SJSA1 (cell line): ENCODE data around the gene ARHGEF26. TPM values are rescaled to one million over a fixed set of nuclear protein-coding genes. Genes with fewer than 3 reads are reported as not detected.

Source experiments
- DNase-seq, 2 experiments: peaks; one replicate each; pipeline ENCODE4 v3.0.0-alpha.2; 2015 to 2020; ENCODE audit warnings: low spot score in 2 of 2, low read depth in 1 of 2
- H3K27ac ChIP-seq: fragments of 250-450 bp; sonication (Bioruptor Pico); 2 replicates; pipeline ENCODE4 v1.5.1; 2020; ENCODE audit warnings: mild to moderate bottlenecking, moderate library complexity
- H3K27me3 ChIP-seq: fragments of 250-450 bp; sonication (Bioruptor Pico); replicated peaks from 2 replicates; pipeline ENCODE4 v1.5.1; 2020; ENCODE audit warnings: mild to moderate bottlenecking, moderate library complexity
- H3K36me3 ChIP-seq: fragments of 250-450 bp; sonication (Bioruptor Pico); 2 replicates; pipeline ENCODE4 v1.5.1; 2020; ENCODE audit warnings: mild to moderate bottlenecking
- H3K4me1 ChIP-seq: fragments of 250-450 bp; sonication (Bioruptor Pico); replicated peaks from 2 replicates; pipeline ENCODE4 v1.6.1; 2021; ENCODE audit warnings: mild to moderate bottlenecking
- H3K4me3 ChIP-seq: fragments of 250-450 bp; sonication (Bioruptor Pico); 2 replicates; pipeline ENCODE4 v1.5.1; 2020; ENCODE audit warnings: mild to moderate bottlenecking
- H3K9me3 ChIP-seq: fragments of 250-450 bp; sonication (Bioruptor Pico); replicated peaks from 2 replicates; pipeline ENCODE4 v1.5.1; 2020; ENCODE audit warnings: mild to moderate bottlenecking
- total RNA-seq: library from RNA; depleted of rRNA; stranded (reverse); fragments of >200 nt; shearing (Covaris generic); gene quantifications from 2 replicates; pipeline ENCODE4 v1.2.3, GENCODE V29; 2014; rRNA removed

ARHGEF26 gene
- total RNA-seq, 1 experiment from 2014 or later: 12.0 TPM

DNA sequence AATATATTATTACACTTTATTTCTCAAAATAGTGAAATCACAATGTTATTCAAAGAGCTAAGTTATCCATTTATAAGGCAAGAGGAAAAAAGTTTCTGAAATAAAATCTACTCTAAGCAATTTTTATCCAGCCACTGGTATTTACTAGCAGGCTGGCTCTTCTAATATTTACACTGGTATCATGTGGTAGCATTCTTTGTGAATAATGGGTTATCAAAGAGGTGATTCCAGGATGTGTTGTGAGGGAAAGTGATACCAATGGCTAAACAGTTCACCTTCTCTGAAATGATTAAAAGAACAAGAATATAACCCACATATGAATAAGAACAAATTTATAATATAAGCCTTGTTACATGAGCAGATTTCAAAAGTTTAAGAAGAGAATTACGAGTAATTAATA, 159.0 kb downstream of the ARHGEF26 start:
- Histone ChIP-seq H3K27ac (no peak overlapping the region), H3K36me3 (peaks cover 88% of the 10 kb centered on the region), H3K9me3 (no peaks in the 10 kb centered on the region), H3K4me1 (no peaks in the 10 kb centered on the region), H3K27me3 (no peaks in the 10 kb centered on the region), H3K4me3 (no peak overlapping the region)
- DNase-seq: no peak

DNA sequence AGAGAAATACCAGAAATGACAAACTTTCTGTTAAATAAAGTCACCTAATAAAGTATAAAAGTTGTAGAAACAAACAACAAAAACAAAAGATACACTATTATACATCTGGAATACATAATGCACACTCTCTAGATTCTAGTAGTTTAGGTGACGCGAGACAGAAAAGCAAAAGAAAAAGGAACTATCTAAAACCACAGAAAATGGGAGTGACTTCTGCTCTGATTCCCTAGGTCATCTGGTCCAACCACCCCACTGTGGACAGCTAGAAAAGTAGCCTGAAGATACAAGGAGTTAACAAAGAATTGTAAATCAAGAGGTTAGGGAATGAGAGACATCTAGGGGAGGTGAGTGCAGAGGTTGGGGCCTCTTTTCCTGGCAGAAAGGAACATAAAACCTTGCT, 164.0 kb downstream of the ARHGEF26 start:
- Histone ChIP-seq H3K4me3 (no peak overlapping the region), H3K27ac (no peak overlapping the region), H3K4me1 (no peaks in the 10 kb centered on the region), H3K27me3 (no peaks in the 10 kb centered on the region), H3K36me3 (peaks cover 81% of the 10 kb centered on the region), H3K9me3 (no peaks in the 10 kb centered on the region)
- no peak for DNase-seq

- no peaks in the 10 kb centered on the region for H3K9me3 ChIP-seq
- no peaks in the 10 kb centered on the region for H3K27me3 ChIP-seq
- no peak for DNase-seq
- H3K27ac ChIP-seq: no peak overlapping the region
- peaks cover 76% of the 10 kb centered on the region for H3K36me3 ChIP-seq
- no peaks in the 10 kb centered on the region for H3K4me1 ChIP-seq
- H3K4me3 ChIP-seq: no peak overlapping the region
Measured at GRCh38 chr3:154290187-154290586, 169.0 kb downstream of the ARHGEF26 start.

DNA sequence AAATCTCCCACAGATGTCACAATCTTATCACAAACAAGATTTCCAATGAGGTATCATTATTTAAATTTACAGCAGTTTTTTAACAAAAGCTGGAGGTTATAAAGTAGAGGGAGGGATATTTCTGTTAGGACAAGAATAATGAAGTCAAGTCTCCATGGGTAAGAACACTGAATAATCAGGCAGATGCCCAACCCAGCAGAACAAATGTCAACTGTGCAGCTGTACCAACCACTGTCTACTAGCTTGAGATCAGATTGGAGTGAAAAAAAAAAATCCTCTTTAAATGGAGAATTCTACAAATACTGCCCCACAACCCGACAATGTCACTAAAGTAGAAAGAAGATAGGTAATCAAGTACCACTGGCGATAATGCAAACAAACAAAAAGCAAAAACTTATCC, 172.8 kb downstream of the ARHGEF26 start:
- no peak overlapping the region for H3K27ac ChIP-seq
- H3K4me1 ChIP-seq: no peaks in the 10 kb centered on the region
- H3K9me3 ChIP-seq: no peaks in the 10 kb centered on the region
- H3K4me3 ChIP-seq: no peak overlapping the region
- no peaks in the 10 kb centered on the region for H3K27me3 ChIP-seq
- H3K36me3 ChIP-seq: peaks cover 79% of the 10 kb centered on the region
- DNase-seq: no peak

DNA sequence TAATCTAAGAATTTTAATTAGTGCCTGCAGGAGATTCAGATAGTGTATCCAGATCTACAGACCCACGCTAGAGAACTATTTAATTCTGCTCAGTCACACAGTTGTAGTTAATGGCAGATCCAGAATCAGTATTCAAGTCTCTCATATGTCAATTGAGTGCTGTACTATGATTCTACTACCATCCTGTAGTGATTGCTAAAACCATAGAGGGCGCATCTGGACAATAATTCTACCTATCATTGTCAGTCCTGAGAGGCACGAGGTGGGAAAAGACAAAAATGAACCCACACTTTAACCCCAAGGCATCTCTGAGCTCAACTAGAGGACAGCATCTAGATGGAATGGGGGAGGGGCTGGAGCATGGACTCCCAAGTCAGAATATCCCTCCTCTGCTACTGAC, 180.4 kb downstream of the ARHGEF26 start:
- Histone ChIP-seq H3K4me3 (no peak overlapping the region), H3K36me3 (peaks cover 87% of the 10 kb centered on the region), H3K27me3 (no peaks in the 10 kb centered on the region), H3K27ac (no peak overlapping the region), H3K9me3 (no peaks in the 10 kb centered on the region), H3K4me1 (no peaks in the 10 kb centered on the region)
- DNase-seq: no peak

GRCh38 chr3:154304116-154304786, 183.1 kb downstream of the ARHGEF26 start:
- H3K4me1 ChIP-seq: peaks cover 4% of the 10 kb centered on the region; the same call in 1 of the 2 replicates
- H3K27ac ChIP-seq: no peak overlapping the region
- no peaks in the 10 kb centered on the region for H3K9me3 ChIP-seq
- H3K27me3 ChIP-seq: no peaks in the 10 kb centered on the region
- no peak overlapping the region for H3K4me3 ChIP-seq
- H3K36me3 ChIP-seq: peaks cover 87% of the 10 kb centered on the region
- no peak for DNase-seq

DNA sequence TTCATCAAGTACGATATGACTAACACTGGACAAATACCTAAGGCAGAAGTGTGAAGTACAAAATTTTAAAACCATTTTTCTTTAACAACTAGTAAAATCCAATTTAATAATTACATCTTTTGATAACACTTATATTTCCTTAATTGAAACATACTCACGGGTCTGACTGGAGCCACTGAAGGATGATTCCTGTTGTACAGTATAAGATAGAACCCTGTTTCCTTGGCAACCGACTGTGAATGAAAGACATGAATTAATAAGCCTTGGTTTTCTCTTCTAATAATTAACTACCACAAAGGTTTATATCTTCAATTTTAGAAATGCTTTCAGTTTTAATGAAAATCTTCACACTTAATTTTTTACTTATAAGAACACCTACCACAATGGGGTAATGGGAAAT, 183.7 kb downstream of the ARHGEF26 start:
- H3K27ac ChIP-seq: no peak overlapping the region
- no peak overlapping the region for H3K4me3 ChIP-seq
- no peaks in the 10 kb centered on the region for H3K27me3 ChIP-seq
- H3K4me1 ChIP-seq: peaks cover 4% of the 10 kb centered on the region; the same call in 1 of the 2 replicates
- H3K9me3 ChIP-seq: no peaks in the 10 kb centered on the region
- DNase-seq: no peak
- H3K36me3 ChIP-seq: peaks cover 88% of the 10 kb centered on the region

GRCh38 chr3:154307363-154307762, 186.2 kb downstream of the ARHGEF26 start:
- Histone ChIP-seq H3K27ac (no peak overlapping the region), H3K4me3 (no peak overlapping the region), H3K27me3 (no peaks in the 10 kb centered on the region), H3K4me1 (peaks cover 4% of the 10 kb centered on the region; the same call in 1 of the 2 replicates), H3K36me3 (peaks cover 77% of the 10 kb centered on the region), H3K9me3 (no peaks in the 10 kb centered on the region)
- DNase-seq: no peak

Other genes with a start within 250 kb of the ARHGEF26 start
- gene DHX36, start 203.1 kb downstream of the ARHGEF26 start, total RNA-seq: 23.4 and 44.3 TPM in 2 replicates